Measurements from ENCODE around the gene PDIA6.
A peak's percentile ranks its signal among the peaks of the same experiment; 100 is the strongest.

Gene PDIA6

GRCh38 chr2:10833021-10833420 lies 20.4 kb upstream of the PDIA6 start:
- no peak for DNase-seq (ENCODE audit: low read depth)
- TF ChIP-seq, protein P1, sequence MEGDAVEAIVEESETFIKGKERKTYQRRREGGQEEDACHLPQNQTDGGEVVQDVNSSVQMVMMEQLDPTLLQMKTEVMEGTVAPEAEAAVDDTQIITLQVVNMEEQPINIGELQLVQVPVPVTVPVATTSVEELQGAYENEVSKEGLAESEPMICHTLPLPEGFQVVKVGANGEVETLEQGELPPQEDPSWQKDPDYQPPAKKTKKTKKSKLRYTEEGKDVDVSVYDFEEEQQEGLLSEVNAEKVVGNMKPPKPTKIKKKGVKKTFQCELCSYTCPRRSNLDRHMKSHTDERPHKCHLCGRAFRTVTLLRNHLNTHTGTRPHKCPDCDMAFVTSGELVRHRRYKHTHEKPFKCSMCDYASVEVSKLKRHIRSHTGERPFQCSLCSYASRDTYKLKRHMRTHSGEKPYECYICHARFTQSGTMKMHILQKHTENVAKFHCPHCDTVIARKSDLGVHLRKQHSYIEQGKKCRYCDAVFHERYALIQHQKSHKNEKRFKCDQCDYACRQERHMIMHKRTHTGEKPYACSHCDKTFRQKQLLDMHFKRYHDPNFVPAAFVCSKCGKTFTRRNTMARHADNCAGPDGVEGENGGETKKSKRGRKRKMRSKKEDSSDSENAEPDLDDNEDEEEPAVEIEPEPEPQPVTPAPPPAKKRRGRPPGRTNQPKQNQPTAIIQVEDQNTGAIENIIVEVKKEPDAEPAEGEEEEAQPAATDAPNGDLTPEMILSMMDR (IDR thresholded peaks at IDR 0.05; ENCODE audit: low read length, missing control alignments): no peak
- H3K4me3 ChIP-seq (replicated peaks; ENCODE audit: low read depth, low read length): no peak overlapping the region

DNA sequence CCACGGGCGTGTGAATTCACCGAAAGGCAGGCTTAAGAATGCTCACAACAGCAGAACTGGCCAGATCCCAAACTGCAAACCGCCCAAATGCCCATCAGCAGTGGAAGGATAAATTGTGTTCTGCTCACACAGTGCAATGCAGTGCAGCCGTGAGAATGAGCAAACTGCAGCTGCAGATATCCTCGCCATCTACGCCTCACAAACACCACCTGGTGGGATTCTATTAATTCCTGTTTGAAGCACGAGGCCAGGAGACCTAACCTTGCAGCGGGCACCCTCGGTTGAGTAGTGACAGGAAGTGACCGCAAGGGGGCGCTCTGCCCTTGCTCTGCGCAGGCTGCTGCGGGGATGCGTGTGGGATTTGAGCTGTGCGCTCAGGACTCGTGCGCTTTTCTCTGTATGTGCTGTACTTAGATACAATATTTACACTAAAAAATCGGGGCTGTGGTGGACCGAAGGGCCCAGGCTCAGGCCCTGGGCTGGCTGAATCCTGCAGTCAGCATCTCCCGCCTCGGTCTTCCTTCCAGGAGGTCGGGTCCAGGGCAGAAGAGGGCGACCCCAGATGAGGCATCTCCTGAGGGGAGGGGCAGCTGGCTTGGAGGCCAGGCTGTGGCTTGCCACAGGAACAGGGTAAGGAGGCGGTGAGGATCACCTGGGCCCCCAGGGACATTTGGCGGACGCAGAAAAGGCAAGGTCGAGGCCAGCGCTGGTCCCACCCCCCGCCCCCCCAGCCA lies 19.8 kb upstream of the PDIA6 start:
- TF ChIP-seq, protein P1 (IDR thresholded peaks at IDR 0.05; ENCODE audit: low read length, missing control alignments): peak; percentile 88
- H3K4me3 ChIP-seq (replicated peaks; ENCODE audit: low read depth, low read length): no peak overlapping the region
- peak; percentile 81 for DNase-seq (ENCODE audit: low read depth)

GRCh38 chr2:10831400-10831985 lies 18.9 kb upstream of the PDIA6 start:
- TF ChIP-seq, protein P1 (IDR thresholded peaks at IDR 0.05; ENCODE audit: low read length, missing control alignments): no peak
- no peak overlapping the region for H3K4me3 ChIP-seq (replicated peaks; ENCODE audit: low read depth, low read length)
- DNase-seq (ENCODE audit: low read depth): no peak

GRCh38 chr2:10830641-10831399 lies 18.2 kb upstream of the PDIA6 start:
- H3K4me3 ChIP-seq (replicated peaks; ENCODE audit: low read depth, low read length): no peak overlapping the region
- TF ChIP-seq, protein P1 (IDR thresholded peaks at IDR 0.05; ENCODE audit: low read length, missing control alignments): no peak
- DNase-seq (ENCODE audit: low read depth): no peak

DNA sequence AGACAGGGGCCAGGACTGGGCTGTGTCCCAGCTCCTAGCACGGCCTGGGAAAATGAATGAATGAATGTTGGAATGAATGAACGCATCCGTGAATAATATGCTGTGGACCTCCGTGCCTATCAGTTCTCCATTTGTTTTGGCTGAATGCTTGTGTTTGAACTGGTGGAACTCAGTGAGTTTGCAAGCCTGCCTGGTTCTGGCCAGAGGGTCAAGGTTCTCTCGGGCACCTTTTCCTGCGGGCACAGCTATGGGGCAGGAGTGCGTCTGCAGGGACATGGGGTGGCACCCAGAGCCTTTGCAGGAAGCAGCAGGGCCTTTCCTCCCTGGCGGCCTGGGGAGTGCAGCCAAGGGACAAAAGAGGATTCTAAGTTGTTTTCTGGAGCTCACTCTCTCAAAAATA lies 17.6 kb upstream of the PDIA6 start:
- no peak overlapping the region for H3K4me3 ChIP-seq (replicated peaks; ENCODE audit: low read depth, low read length)
- TF ChIP-seq, protein P1 (IDR thresholded peaks at IDR 0.05; ENCODE audit: low read length, missing control alignments): no peak
- DNase-seq (ENCODE audit: low read depth): no peak

DNA sequence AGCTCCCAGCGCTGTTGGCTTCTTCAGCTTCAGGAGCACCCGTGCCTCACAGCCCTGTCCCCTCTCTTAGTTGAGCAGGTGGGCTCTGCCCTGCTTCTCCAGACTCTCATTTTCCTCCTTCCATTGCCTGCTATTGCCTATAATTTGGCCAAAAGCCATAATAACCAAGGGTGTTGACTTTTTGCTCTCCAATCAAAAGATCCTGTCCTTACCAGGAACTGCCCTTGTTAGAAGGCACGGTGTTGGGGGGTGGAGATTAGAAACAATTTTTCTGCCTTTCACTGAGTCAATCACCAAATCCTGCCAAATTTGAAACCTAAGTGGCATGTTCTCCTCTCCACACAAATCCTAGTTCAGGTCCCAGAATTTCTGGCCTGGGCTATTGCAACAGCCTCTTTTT lies 16.7 kb upstream of the PDIA6 start:
- no peak for DNase-seq (ENCODE audit: low read depth)
- TF ChIP-seq, protein P1 (IDR thresholded peaks at IDR 0.05; ENCODE audit: low read length, missing control alignments): no peak
- no peak overlapping the region for H3K4me3 ChIP-seq (replicated peaks; ENCODE audit: low read depth, low read length)
